Measurements from ENCODE around the gene HTT. TPM values are rescaled to one million over a fixed set of nuclear protein-coding genes. Genes with fewer than 3 reads are reported as not detected.

HTT gene
- total RNA-seq, 1 experiment from 2014 or later: 85.4 TPM

DNA sequence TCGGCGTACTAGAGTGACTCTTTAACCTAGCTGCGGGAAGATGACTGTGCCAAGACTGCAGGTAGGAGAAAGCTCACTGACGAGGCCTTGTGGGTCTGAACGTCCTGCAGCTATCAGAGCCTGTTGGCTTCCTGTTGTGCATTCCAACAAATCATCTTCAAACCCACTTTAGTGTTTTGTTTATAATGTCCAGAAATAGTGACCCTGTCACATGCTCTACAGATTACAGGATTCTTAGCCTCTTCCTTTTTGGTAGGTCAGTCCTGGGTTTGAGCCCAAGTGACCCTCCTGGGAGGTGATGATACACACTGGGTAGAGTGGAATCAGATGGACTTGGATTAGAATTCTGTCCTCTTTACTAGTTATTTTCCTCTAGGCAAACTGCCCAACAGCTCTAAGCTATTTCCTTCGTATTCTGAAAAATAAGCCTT is 33.2 kb downstream of the HTT start (continued):
- TF ChIP-seq NFYB (CRISPR knock-in tag; conservative IDR thresholded peaks at IDR 0.05; ENCODE audit: low read depth) (no peak), EMX1 (CRISPR knock-in tag; IDR thresholded peaks at IDR 0.05) (no peak), ATF1 (CRISPR knock-in tag; IDR thresholded peaks at IDR 0.05) (no peak), GTF2I (CRISPR knock-in tag; conservative IDR thresholded peaks at IDR 0.05) (no peak), ZNF423 (CRISPR knock-in tag; IDR thresholded peaks at IDR 0.05) (no peak)

DNA sequence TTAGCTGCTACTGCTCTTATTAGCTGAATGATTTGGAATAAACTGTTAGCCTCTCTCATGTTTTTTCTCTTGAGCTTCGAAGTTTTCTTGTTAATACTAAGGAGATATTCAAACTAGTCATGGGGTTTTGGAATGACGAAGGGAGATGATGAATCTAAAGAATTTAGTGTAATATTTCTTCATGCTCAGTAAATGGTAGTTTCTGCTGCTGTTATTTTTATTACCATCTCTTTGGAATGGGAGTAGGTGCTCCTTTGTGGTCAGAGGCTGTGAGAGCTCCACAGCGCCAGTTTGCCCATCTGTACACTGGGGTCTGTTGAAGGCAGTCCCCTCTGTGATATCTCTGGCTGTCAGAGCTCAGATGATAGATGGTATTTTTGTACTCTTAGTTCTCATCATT is 33.7 kb downstream of the HTT start:
- H3K9me3 Mint-ChIP-seq: peaks cover 12% of the 10 kb centered on the region
- POLR2A ChIA-PET: no interaction called here
- no peak overlapping the region for H3K27ac Mint-ChIP-seq
- DNase-seq (ENCODE audit: low spot score) (no peak), ATAC-seq (no peak)
- H3K4me1 Mint-ChIP-seq: peaks cover 5% of the 10 kb centered on the region; the same call in 1 of the 2 replicates
- TF ChIP-seq, protein P1, sequence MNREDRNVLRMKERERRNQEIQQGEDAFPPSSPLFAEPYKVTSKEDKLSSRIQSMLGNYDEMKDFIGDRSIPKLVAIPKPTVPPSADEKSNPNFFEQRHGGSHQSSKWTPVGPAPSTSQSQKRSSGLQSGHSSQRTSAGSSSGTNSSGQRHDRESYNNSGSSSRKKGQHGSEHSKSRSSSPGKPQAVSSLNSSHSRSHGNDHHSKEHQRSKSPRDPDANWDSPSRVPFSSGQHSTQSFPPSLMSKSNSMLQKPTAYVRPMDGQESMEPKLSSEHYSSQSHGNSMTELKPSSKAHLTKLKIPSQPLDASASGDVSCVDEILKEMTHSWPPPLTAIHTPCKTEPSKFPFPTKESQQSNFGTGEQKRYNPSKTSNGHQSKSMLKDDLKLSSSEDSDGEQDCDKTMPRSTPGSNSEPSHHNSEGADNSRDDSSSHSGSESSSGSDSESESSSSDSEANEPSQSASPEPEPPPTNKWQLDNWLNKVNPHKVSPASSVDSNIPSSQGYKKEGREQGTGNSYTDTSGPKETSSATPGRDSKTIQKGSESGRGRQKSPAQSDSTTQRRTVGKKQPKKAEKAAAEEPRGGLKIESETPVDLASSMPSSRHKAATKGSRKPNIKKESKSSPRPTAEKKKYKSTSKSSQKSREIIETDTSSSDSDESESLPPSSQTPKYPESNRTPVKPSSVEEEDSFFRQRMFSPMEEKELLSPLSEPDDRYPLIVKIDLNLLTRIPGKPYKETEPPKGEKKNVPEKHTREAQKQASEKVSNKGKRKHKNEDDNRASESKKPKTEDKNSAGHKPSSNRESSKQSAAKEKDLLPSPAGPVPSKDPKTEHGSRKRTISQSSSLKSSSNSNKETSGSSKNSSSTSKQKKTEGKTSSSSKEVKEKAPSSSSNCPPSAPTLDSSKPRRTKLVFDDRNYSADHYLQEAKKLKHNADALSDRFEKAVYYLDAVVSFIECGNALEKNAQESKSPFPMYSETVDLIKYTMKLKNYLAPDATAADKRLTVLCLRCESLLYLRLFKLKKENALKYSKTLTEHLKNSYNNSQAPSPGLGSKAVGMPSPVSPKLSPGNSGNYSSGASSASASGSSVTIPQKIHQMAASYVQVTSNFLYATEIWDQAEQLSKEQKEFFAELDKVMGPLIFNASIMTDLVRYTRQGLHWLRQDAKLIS (CRISPR knock-in tag; IDR thresholded peaks at IDR 0.05; ENCODE audit: borderline replicate concordance): no peak
- TF ChIP-seq, protein P2, sequence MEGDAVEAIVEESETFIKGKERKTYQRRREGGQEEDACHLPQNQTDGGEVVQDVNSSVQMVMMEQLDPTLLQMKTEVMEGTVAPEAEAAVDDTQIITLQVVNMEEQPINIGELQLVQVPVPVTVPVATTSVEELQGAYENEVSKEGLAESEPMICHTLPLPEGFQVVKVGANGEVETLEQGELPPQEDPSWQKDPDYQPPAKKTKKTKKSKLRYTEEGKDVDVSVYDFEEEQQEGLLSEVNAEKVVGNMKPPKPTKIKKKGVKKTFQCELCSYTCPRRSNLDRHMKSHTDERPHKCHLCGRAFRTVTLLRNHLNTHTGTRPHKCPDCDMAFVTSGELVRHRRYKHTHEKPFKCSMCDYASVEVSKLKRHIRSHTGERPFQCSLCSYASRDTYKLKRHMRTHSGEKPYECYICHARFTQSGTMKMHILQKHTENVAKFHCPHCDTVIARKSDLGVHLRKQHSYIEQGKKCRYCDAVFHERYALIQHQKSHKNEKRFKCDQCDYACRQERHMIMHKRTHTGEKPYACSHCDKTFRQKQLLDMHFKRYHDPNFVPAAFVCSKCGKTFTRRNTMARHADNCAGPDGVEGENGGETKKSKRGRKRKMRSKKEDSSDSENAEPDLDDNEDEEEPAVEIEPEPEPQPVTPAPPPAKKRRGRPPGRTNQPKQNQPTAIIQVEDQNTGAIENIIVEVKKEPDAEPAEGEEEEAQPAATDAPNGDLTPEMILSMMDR (IDR thresholded peaks at IDR 0.05): no peak
- no peak for TF ChIP-seq FOXJ3 (CRISPR knock-in tag; IDR thresholded peaks at IDR 0.05; ENCODE audit: borderline replicate concordance)
- TF ChIP-seq ZNF232 (CRISPR knock-in tag; IDR thresholded peaks at IDR 0.05): no peak
- no peak for TF ChIP-seq AR (CRISPR knock-in tag; IDR thresholded peaks at IDR 0.05)
- no peak for TF ChIP-seq EMX1 (CRISPR knock-in tag; IDR thresholded peaks at IDR 0.05)
- TF ChIP-seq ATF6 (CRISPR knock-in tag; IDR thresholded peaks at IDR 0.05): no peak
- CTCF ChIA-PET: no interaction called here
- no peak overlapping the region for H3K4me3 Mint-ChIP-seq
- peaks cover 73% of the 10 kb centered on the region for H3K36me3 Mint-ChIP-seq
- no peaks in the 10 kb centered on the region for H3K27me3 Mint-ChIP-seq (ENCODE audit: low read depth)

GRCh38 chr4:3111461-3111860 is 37.0 kb downstream of the HTT start:
- Mint-ChIP-seq H3K4me3 (no peak overlapping the region), H3K27me3 (ENCODE audit: low read depth) (no peaks in the 10 kb centered on the region), H3K4me1 (peaks cover 5% of the 10 kb centered on the region; the same call in 1 of the 2 replicates), H3K36me3 (peaks cover 91% of the 10 kb centered on the region), H3K9me3 (peaks cover 19% of the 10 kb centered on the region), H3K27ac (no peak overlapping the region)
- ChIA-PET CTCF (no interaction called here), POLR2A (no interaction called here)
- ATAC-seq: peak; percentile 60
- no peak for DNase-seq (ENCODE audit: low spot score)
- TF ChIP-seq PRDM15 (CRISPR knock-in tag; IDR thresholded peaks at IDR 0.05) (no peak), MYBL2 (CRISPR knock-in tag; IDR thresholded peaks at IDR 0.05) (no peak), ZNF281 (CRISPR knock-in tag; IDR thresholded peaks at IDR 0.05) (no peak)
- TF ChIP-seq, protein P3, sequence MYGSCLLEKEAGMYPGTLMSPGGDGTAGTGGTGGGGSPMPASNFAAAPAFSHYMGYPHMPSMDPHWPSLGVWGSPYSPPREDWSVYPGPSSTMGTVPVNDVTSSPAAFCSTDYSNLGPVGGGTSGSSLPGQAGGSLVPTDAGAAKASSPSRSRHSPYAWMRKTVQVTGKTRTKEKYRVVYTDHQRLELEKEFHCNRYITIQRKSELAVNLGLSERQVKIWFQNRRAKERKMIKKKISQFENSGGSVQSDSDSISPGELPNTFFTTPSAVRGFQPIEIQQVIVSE (CRISPR knock-in tag; IDR thresholded peaks at IDR 0.05; ENCODE audit: borderline replicate concordance): no peak

Measured in WTC11 (cell line).